CD4-positive, alpha-beta T cell treated with Interleukin-12 subunit alpha and Interleukin-12 subunit beta, for 1 hour (primary cell): ENCODE measurements around the gene CEP112.
"Not testable (repeated sequence)": the region's sequence is repeated elsewhere in the genome, so short reads cannot be mapped to it uniquely, and the experiment has no call there.

Experiments
- DNase-seq: peaks from one replicate; pipeline ENCODE4 v3.0.0-alpha.2; 2020

CEP112 gene

DNA sequence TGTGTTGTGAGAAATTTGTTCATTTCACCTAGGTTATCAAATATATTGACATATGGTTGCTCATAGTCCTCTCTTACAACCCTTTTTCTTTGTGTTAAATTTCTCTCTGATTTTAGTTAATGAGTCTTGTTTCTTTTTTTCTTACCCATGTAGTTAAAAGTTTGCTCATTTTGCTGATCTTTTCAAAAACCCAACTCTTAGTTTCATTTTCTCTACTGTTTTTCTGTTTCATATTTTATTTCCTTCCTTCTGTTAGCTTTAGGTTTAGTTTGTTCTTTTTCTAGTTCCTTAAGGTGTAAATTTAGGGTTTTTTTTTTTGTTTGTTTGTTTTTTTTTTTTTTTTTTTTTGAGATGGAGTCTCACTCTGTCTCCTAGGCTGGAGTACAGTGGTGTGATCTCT is 42.4 kb downstream of the CEP112 start:
- no peak for DNase-seq

- no peak for DNase-seq
These were observed 45.5 kb downstream of the CEP112 start for GRCh38 chr17:66146394-66146793.

GRCh38 chr17:66143657-66144282 is 48.2 kb downstream of the CEP112 start:
- no peak for DNase-seq

DNA sequence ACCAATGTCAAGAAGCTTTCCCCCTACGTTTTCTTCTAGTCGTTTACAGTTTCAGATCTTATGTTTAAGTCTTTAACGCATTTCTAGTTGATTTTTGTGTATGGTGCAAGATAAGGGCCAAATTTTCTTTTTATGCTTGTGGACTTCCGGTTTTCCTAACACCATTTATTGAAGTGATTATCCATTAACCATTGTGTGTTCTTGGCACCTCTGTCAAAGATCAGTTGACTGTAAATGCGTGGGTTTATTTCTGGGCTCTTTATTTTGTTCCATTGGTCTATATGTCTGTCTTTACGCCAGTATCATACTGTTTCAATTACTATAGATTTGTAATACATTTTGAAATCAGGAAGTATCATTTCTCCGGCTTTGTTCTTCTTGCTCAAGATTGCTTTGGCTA is 49.5 kb downstream of the CEP112 start:
- no peak for DNase-seq

DNA sequence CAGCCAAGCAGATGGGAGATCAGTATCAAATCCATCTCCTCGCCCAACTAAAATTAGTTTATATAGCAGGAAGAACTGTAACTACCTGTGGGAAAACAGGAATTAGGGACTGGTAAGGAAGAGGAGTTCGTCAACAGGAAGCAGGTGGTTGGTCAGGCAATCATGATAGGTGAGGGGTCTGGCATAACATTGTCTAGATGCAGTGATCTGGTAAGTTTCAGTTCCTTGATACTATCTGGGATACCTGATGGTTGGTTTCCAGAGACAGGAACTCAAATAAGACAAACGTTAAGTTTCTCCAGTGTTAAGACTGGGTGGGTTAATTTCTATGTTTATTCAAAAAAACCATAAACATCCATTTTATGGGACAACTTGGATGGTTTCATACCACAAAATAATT is 53.8 kb downstream of the CEP112 start:
- DNase-seq, result no peak

- DNase-seq, result no peak
These were observed 56.0 kb downstream of the CEP112 start for GRCh38 chr17:66135896-66136295.

DNA sequence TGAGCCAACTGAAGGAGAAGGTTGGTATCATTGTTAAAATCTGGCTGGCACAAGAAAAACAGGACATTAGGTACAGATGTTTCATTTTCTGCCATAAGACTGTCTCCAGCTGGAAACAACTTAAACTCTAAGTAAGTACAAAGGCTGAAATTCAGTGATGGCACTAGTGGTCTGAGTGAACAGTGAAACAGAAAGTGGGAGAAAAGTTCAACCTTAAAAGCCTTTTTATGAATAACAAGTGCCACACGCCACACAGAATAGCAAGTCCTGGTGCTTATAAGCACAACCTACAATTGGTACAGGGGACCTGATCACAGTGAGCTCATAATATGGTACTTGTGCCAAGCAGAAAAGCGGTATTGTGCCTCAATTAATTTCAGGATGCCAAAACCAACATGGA is 56.7 kb downstream of the CEP112 start:
- DNase-seq, result no peak

GRCh38 chr17:66129759-66130158 is 62.2 kb downstream of the CEP112 start:
- DNase-seq, result no peak

DNA sequence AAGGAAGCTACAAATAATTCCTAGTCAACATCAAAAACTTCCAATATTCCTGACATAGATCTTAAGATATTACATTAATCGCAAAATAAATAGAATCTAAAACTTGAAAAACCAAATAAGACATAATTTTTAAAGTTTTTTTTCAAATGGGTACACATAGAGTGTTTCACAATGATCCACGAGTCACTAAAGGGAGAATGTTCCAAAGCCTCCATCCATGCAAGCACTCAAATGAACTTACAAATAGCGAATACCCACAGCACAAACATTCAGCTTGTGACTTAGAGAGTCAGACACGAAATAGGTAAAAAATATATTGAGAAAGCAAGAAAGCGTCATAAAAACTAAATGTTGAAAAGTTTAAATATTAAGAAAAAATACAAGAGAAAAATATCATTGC is 65.7 kb downstream of the CEP112 start:
- DNase-seq, result no peak

DNA sequence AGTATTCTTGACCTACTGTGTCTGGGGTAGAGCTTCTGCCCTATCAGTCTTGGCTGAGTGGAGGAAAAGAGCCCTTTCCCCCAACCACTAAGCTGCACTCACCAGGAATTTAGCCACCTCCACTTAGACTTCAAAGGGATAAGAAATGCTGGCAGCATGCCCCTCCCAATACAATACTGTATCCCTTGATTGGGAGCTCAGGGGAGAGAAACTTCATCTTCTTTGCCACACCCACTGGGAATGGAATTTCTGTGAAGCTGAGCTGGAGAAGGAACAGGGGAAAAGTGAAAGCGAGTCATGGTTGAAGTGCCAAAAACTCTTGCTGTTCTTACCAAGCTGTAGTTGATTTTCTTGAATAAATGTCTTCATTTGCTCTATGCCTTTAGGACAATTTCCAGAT is 68.8 kb downstream of the CEP112 start:
- DNase-seq, result no peak

- DNase-seq, result no peak
These were observed 76.7 kb downstream of the CEP112 start for GRCh38 chr17:66115246-66115645.

DNA sequence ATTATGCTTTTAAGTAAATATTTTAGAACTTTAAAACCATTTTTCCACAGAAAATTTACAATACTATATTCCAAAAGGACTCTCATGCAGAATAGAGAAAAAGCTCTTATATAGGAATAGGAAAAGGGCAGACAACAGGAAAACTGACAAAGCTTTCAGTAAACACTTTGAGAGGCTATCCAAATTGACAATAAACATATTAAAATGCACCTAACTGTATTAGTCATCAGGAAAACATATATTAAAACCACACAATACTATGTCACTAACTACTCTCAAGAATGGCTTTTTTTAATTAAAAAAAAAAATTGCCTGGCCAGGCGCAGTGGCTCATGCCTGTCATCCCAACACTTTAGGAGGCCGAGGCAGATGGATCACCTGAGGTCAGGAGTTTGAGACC is 77.3 kb downstream of the CEP112 start:
- DNase-seq, result no peak

DNA sequence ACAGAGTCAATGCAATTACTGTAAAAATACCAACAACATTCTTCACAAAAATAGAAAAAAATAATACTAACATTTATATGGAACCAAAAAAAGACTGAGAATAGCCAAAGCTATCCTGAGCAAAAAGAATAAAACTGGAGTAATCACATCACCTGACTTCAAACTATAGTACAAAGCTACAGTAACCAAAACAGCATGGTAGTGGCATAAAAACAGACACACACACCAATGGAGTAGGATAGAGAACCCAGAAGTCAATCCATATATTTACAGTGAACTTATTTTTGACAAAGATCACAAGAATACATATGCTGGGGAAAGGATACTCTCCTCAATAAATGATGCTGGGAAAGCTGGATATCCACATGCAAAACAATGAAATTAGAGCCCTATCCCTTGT is 84.2 kb downstream of the CEP112 start:
- no peak for DNase-seq

DNA sequence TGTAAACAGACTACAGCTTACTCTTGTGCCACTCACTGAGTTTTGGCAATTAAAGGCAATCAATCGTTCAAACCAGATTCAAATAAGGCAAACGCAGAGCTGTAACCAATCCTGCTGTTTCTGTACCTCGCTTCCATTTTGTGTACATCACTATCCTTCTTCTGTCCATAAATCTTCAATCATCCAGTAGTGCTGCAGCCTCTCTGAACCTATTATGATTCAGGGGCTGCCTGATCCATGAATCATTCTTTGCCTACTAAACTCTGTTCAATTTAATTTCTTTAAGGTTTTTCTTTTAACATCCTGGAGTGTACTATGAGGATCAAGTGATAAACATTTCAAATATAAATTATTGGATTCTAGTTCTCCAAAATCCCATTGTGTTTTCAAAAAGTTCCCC is 93.9 kb downstream of the CEP112 start:
- no peak for DNase-seq

DNA sequence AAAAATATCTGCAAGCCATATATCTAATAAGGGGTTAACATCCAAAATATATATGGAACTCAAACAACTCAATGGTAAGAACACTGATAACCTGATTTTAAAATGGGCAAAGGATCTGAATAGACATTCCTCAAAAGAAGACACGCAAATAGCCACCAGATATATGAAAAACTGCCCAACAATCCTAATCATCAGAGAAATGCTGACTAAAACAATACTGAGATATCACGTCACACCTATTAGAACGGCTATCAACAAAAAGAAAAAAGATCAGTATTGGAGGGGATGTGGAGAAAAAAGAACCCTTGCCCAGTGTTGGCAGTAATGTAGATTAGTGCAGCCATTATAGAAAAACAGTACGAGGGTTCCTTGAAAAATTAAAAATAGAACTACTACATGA is 97.2 kb downstream of the CEP112 start:
- no peak for DNase-seq

DNA sequence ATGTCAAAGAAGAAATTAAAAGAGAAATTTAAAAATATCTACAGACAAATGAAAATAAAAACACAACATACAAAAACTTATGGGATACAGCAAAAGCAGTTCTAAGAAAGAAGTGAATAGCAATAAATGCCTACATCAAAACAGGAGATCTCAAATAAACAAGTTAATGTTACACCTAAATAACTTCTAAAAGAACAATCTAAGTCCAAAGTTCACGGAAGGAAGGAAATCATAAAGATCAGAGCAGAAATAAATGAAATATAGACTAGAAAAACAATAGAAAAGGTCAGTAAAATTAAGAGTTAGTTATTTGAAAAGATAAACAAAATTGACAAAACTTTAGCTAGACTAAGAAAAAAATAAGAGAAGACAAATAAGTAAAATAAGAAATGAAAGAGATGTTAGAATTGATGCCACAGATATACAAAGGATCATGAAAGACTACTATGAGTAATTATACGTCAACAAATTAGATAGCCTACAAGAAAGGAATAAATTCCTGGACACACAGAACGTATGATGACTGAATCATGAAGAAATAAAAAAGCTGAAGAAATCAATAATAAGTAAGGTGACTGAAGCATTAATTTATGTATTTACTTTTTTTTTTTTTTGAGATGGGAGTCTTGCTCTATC is 100.4 kb downstream of the CEP112 start:
- no peak for DNase-seq

DNA sequence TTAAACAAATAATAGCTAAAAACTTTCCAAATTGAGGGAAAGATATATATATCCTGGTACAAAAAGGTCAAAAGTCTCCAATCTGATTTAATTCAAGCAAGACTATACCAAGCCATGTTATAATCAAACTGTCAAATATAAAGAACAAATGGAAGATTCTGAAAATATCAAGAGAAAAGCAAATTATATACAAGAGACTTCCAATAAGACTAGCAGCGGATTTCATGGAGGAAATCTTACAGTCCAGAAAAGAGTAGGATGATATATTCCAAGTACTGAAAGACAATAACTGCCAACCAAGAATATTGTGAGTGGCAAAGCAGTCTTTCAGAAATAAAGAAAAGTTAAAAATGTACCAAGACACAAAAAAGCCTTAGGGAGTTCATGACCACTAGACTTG is 102.2 kb downstream of the CEP112 start:
- DNase-seq, result no peak

DNA sequence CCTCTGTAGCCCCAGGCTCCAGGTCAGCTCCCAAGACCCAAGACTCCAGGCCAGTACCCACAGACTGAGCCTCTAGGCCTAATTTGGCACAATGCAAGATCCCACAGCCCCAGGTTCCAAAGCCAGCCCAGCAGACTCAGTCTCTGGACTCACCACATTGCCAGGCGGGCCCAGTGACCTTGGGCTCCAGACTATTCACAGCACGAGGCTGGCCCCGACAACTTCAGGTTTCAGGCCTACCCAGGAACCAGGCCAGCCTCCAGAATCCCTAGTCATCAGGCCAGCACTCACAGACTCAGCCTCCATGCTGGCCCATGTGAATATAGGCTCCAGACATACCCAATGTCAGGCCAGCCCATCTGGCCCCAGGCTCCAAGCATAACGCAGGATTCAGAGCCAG is 103.8 kb downstream of the CEP112 start:
- no peak for DNase-seq

GRCh38 chr17:66087073-66087472 is 104.9 kb downstream of the CEP112 start:
- no peak for DNase-seq

GRCh38 chr17:66085221-66085620 is 106.7 kb downstream of the CEP112 start:
- DNase-seq, result no peak

GRCh38 chr17:66080670-66081069 is 111.3 kb downstream of the CEP112 start:
- DNase-seq, result not testable (repeated sequence)

- DNase-seq, result no peak
These were observed 115.3 kb downstream of the CEP112 start for GRCh38 chr17:66076546-66077190.

GRCh38 chr17:66073384-66073783 is 118.5 kb downstream of the CEP112 start:
- no peak for DNase-seq

DNA sequence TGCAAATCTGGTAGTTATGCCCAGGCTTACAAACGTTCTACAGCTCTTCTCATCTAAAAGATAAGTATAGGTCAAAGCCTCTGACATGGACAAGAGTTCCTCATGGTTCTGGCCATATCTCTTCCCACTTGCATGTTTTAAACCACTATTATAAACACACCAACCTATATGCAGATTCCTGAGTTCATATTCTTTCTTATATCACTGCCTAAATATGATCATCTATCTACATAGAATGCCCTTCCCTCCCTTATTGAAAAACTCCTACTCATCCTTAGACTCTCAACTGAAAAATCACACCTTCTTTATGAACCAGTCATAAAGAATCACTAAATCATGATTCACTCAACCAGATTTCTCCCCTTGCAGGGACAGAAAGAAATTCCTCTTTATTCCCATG is 128.2 kb downstream of the CEP112 start:
- no peak for DNase-seq

DNA sequence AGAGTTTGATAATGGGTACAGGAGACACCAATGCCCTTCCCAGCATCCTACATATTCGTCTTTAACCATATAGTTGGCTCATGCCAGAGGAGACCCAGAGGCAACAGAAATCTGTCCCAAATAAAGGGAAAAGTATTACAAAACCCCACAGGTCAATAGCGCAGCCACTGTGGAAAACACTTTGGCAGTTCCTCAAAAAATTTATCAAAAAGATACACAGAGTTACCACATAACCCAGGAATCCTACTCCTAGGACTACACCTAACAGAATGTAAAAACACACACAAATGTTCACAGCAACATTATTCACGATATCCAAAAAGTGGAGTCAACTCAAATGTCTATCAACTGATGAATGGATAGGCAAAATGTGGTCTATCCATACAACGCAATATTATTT is 135.8 kb downstream of the CEP112 start:
- DNase-seq, result no peak
